Medulla oblongata (tissue), 1 donor: ENCODE results near the gene NFATC3.

Source experiments
- DNase-seq: peaks from one replicate; pipeline ENCODE4 v3.0.0-alpha.2; 2015; ENCODE audit errors: extremely low spot score

NFATC3 gene

GRCh38 chr16:68186877-68187276, 101.7 kb downstream of the NFATC3 start:
- DNase-seq: no peak

- no peak for DNase-seq
Measured at GRCh38 chr16:68187505-68187904, 102.3 kb downstream of the NFATC3 start.

DNA sequence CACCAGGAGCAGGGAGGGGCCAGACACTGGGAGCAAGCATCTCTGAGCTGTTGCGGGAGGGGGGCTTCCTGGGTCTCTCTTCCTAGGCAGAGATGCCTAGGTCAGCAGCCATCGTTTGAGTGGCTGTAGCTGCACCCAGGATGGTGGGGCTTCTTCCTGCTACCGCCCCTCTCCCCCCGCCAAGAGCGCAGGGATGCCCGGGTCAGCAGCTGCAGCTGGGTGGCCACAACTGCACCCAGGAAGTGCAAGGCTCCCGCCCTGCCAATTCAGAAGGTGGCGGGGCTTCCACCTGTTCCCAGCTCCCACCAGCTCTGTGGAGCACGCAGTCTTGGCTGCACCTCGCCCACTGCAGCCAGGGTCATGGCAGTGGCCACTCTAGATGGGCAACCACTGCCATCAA, 103.0 kb downstream of the NFATC3 start:
- DNase-seq: no peak

GRCh38 chr16:68190081-68190480, 104.9 kb downstream of the NFATC3 start:
- peak; percentile 18 for DNase-seq

GRCh38 chr16:68190736-68191510, 105.8 kb downstream of the NFATC3 start:
- peak; percentile 63 for DNase-seq

DNA sequence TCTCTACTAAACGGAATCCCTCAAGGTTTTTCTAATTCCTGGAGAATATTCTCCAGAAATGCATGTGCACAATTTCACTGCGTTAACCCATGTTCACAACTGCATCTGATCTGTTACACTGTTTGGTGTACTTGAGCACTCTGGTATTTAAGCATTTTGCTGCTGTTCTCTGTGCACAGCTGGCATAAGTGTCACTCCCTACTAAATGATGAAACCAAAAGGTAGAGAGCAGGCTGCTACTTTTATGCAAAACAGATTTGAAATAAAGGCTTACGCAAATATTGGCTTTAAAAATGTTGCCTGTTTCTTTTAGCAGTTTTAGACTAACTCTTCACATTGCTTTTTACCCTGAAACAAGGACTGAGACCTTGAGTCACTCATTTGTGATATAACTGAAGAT, 109.1 kb downstream of the NFATC3 start:
- no peak for DNase-seq

DNA sequence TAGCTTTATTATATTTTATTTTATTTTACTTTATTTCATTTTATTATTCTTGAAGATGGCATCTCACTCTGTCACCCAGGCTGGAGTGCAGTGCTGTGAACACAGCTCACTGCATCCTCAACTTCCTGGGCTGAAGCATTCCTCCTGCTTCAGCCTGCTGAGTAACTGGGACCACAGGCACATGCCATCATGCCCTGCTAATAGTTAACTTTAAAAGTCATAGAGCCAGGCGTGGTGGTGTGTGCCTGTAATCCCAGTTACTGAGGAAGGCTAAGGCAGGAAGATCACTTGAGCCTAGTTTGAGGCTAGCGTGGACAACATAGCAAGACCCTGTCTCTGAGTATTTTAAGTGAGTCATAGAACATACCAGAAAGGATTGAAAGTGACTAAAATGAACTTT, 112.1 kb downstream of the NFATC3 start:
- DNase-seq: no peak

DNA sequence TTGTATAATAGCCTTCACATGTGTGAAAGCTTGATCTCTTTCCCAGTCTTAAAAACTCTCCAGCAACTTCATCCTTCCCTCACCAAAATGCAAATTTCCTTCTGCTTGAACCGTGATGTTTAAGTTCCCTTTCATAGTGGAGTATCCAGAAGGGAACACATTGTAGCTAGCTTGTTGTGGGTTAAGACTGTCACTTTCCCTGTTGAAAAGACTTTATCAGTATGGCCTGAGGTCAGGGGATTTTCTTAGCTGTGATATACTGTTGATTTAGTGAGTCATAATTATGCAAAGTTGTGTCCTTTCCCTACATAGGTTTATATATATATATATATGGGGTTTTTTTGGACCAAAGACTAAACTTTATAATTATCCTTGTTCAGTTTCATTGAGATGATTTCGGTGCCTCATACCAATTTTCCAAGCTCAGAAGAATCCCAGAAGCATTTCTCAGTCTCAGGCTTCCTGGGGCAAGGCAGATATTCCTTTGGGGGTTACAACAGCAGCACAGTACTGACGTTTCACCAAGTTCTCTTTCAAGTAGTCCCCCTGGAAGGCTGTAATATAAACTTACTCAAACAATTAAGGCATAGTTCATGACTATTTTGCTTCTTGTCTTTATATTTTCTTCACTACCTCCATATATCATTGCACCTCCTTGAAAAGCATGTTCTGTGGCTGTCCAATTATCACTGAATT, 115.1 kb downstream of the NFATC3 start:
- DNase-seq: no peak

DNA sequence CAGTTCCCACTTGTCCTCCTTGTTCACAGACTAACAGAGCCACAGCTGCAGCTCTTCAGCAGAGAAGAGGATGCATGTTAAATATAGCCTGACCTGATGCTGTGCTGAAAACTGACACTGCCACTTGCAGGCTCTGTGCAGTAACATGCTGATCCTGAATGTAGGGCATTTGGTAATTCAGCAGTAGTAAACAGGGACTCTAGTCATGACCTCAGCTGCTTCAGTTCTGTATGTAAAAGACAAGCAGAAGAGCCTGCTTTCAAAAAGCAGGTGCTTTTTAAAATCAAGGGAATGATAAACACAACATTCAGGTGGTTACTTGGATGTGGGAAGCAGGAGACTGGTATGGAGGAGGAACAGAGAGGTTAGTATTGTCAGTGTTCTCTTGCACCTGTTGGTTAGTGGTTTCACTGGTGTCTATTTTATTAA, 116.9 kb downstream of the NFATC3 start:
- DNase-seq: peak; percentile 22

- DNase-seq: no peak
Measured at GRCh38 chr16:68206245-68206644, 121.1 kb downstream of the NFATC3 start.

- no peak for DNase-seq
Measured at GRCh38 chr16:68214726-68215125, 129.6 kb downstream of the NFATC3 start.

DNA sequence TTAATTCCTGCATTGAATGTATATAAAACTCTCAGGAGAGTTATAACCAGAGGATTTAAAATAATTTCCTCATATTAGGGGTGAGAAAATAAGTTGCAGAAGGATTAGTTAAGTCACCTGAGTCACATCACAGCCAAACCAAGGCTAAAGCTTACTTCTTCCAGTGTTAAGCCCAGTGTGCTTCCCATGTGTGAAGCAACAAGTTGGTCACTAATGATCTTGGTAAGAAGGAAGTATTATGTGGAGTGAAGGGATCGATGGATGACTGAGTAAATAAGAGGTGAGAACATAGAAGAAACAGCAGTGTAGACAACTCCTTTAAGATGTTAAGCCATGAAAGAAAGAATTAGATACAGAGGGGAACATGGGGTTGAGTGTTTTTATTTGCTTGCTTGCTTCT, 130.1 kb downstream of the NFATC3 start:
- no peak for DNase-seq

- DNase-seq: no peak
Measured at GRCh38 chr16:68216240-68216639, 131.1 kb downstream of the NFATC3 start.

DNA sequence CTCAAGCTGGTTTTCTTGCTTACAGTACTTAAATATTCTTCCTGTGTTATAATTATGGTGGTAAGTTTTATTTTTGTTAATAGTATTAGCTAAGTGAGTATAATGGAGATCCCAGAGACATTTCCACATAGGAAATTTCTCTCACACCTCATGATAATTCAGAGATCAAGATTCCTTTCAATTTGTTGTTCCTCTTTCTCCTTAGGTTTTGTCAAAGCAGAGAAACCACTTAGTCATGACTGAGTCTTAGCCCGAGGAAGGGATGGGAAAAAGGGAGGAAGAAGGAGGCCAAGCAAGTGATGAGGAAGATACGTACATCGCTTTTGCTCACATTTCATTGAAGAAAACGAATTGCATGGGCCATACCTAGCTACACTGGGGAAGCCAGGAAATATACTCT, 132.3 kb downstream of the NFATC3 start:
- no peak for DNase-seq

DNA sequence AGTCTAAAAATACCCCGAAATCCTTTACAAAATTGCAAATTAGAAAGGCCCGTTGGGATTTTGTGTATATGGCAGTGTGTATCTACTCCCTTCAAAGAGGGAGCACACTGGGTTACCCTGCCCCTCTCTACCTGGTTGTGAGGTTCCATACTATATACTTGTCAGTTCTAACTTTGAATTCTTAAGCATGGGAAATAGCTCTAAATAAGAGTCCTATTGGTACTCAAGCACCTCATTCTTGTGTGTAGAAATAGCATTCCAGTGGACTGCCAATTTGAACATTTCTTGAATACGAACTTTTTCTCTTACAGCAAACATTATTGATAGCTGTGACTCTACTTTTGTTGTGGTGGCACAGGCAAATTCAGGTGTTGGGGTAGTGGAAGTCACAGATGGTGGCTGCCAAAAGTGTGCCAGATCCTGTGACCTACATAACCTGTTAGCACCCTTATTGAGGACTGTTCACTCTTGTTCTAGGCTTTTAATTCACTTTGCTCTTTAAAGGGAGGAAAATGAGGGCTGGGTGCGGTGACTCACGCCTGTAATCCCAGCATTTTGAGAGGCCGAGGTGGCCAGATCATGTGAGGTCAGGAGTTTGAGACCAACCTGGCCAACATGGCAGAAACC, 134.7 kb downstream of the NFATC3 start:
- DNase-seq: no peak

DNA sequence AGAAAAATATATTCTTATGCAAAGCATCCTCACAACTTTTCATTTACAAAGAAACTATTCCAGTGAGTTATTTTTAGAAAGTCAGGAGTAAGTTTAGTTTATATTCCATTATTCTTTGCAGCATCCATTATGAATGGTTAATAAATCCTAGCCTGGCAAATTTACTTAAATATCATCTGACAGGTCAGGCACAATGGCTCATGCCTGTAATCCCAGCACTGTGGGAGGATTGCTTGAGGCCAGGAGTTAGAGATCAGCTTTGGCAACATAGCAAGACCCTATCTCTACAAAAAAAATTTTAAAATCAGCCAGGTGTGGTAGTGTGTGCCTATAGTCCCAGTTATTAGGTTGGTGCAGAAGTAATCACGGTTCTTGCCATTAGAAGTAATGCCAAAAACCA, 137.9 kb downstream of the NFATC3 start:
- DNase-seq: no peak

GRCh38 chr16:68226116-68226515, 140.9 kb downstream of the NFATC3 start:
- no peak for DNase-seq

DNA sequence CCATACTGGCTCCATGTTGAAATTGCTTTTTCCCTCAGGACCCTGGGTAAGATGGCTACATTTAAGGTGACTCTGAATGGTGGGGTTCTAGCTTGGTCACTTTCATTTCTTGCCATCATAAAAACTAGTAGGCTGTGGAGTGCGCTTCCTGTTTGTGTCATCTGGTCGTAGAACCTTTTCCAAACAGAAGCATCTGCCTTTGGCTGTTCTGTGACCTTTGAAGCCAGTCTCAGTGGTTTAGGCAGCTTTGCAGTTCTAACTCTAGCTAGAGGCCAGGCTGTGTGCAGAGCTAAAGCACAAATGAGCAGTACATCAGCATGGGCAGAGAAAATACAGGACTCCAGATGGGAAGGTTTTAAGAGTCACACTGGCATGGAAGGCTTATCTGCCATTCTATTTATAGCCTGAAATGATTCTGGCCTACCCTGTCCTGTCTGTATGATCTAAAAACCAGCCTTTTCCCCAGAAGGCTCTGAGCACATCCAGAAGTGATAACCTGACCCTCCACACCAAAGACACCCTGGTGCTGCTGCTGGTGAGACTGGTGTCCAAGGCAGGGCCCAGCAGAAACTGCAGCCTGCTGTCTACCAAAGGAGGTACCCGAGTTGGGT, 142.1 kb downstream of the NFATC3 start:
- no peak for DNase-seq

DNA sequence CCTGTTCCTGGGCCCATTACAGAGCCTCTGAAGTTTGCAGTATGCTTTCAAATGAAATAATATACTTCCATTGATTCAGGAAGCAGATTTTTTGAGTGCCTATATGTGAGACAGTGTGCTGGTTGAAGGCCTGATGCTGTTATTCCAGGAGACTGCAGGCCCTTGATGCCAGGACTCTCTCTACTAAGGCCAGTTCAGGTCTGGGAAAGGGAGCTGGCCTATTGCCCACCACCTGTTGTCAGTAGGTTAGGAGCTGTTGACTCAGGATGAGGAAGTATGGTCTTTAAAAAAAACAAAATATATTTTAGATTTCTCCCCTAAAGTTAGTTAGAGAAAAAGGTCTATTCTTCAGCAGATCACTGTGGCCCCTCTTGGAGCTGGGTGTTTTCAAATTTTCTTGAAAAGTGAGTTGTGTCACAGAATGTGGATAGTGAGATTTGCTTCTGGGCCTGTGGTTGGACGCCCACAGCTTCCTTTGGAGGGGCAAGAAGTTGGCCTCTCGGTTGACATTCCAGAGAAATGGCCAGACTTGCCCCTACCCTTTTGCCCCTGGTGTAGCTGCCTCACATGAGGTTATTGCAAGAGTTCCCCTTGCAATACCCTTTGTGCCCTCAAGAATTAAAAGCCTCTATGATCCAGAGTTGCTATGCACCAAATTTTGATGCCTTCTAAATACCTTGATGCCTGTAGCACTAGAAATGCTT, 142.8 kb downstream of the NFATC3 start:
- DNase-seq: no peak

GRCh38 chr16:68228652-68229051, 143.5 kb downstream of the NFATC3 start:
- DNase-seq: no peak

- peak; percentile 88 for DNase-seq
Measured at GRCh38 chr16:68229431-68230175, 144.4 kb downstream of the NFATC3 start.
